Spleen (tissue), 7 donors: ENCODE data around the gene PRCD.

Experiments used
- POLR2AphosphoS5 ChIP-seq, 3 donors: sonication (generic); formaldehyde crosslinking; IDR thresholded peaks; one replicate each; pipeline ENCODE4 v1.5.1; 2017; ENCODE audit warnings: antibody characterized with exemption in 3 of 3
- TF ChIP-seq, protein P1 (sequence below), 11 experiments: fragments of 200-600 bp in 7 of 11; fragments of 450-650 bp in 4 of 11; sonication (generic) in 4 of 11; IDR thresholded peaks in 8 of 11; conservative IDR thresholded peaks in 3 of 11; 1 replicate in 7 of 11; 2 replicates in 4 of 11; pipeline versions ENCODE4 v1.4.0 to v1.8.0; 2016 to 2021; ENCODE audit warnings: antibody characterized with exemption in 11 of 11, inconsistent platforms in 4 of 11, mild to moderate bottlenecking in 1 of 11
- donor health status: DM: no; HTN: no; CAD: no; lungs with moderate emphysema.
- donor health status: DM: no; HTN: no; CAD: no.
- donor health status: DM: no; HTN: no; CAD: no.

- TF ChIP-seq, protein P1, sequence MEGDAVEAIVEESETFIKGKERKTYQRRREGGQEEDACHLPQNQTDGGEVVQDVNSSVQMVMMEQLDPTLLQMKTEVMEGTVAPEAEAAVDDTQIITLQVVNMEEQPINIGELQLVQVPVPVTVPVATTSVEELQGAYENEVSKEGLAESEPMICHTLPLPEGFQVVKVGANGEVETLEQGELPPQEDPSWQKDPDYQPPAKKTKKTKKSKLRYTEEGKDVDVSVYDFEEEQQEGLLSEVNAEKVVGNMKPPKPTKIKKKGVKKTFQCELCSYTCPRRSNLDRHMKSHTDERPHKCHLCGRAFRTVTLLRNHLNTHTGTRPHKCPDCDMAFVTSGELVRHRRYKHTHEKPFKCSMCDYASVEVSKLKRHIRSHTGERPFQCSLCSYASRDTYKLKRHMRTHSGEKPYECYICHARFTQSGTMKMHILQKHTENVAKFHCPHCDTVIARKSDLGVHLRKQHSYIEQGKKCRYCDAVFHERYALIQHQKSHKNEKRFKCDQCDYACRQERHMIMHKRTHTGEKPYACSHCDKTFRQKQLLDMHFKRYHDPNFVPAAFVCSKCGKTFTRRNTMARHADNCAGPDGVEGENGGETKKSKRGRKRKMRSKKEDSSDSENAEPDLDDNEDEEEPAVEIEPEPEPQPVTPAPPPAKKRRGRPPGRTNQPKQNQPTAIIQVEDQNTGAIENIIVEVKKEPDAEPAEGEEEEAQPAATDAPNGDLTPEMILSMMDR (IDR thresholded peaks at IDR 0.05 in 8 of 11, conservative IDR thresholded peaks at IDR 0.05 in 3 of 11): no peak
- TF ChIP-seq POLR2AphosphoS5 (IDR thresholded peaks at IDR 0.05): no peak
Observed at GRCh38 chr17:76593959-76594358, 54.1 kb downstream of the PRCD start.
